Neural cell (in vitro differentiated cells): ENCODE data around the gene CKB. TPM values are rescaled to one million over a fixed set of nuclear protein-coding genes. Genes with fewer than 3 reads are reported as not detected.

Source experiments
- H2AFZ ChIP-seq: fragments of 200-600, 300-800 bp; sonication (generic), shearing (Covaris generic); 2 replicates; pipeline ENCODE4 v1.6.0; 2014; ENCODE audit warnings: low read depth, mild to moderate bottlenecking, antibody characterized with exemption, low read length, moderate library complexity
- H3F3A ChIP-seq: fragments of 200-600 bp; shearing (Covaris generic); 2 replicates; pipeline ENCODE4 v1.6.1; 2016; ENCODE audit warnings: mild to moderate bottlenecking, moderate library complexity, mixed read lengths, antibody characterized with exemption, low read length; ENCODE audit not compliant: insufficient read depth, poor library complexity, severe bottlenecking
- H3K27ac ChIP-seq: fragments of 200-600, 300-800 bp; sonication (generic), shearing (Covaris generic); 2 replicates; pipeline ENCODE4 v1.5.1; 2014; ENCODE audit warnings: mild to moderate bottlenecking, low read length, moderate library complexity
- H3K27me3 ChIP-seq: fragments of 300-800, 200-600 bp; sonication (generic), shearing (Covaris generic); 2 replicates; pipeline ENCODE4 v1.6.0; 2014; ENCODE audit warnings: mild to moderate bottlenecking, low read depth, low read length, moderate library complexity; ENCODE audit not compliant: insufficient read depth
- H3K36me3 ChIP-seq: fragments of 300-800, 200-600 bp; sonication (generic), shearing (Covaris generic); 2 replicates; pipeline ENCODE4 v1.5.1; 2014; ENCODE audit warnings: mild to moderate bottlenecking, antibody characterized with exemption, low read length, moderate library complexity; ENCODE audit not compliant: insufficient read depth
- H3K4me2 ChIP-seq: fragments of 300-800, 200-600 bp; sonication (generic), shearing (Covaris generic); 2 replicates; pipeline ENCODE4 v1.6.0; 2014; ENCODE audit warnings: mild to moderate bottlenecking, low read length
- H3K4me3 ChIP-seq: fragments of 300-800, 200-600 bp; sonication (generic), shearing (Covaris generic); 2 replicates; pipeline ENCODE4 v1.5.1; 2014; ENCODE audit warnings: mild to moderate bottlenecking, low read length, moderate library complexity
- H3K79me2 ChIP-seq: fragments of 200-600 bp; shearing (Covaris generic); replicated peaks from 2 replicates; pipeline ENCODE4 v1.6.0; 2014; ENCODE audit warnings: mild to moderate bottlenecking, low read length, moderate library complexity; ENCODE audit not compliant: insufficient read depth
- H3K9ac ChIP-seq: fragments of 300-800, 200-600 bp; sonication (generic), shearing (Covaris generic); 2 replicates; pipeline ENCODE4 v1.6.1; 2016; ENCODE audit warnings: mild to moderate bottlenecking, low read length, mixed read lengths
- H3K9me2 ChIP-seq: fragments of 200-600 bp; shearing (Covaris generic); 2 replicates; pipeline ENCODE4 v1.6.1; 2016; ENCODE audit warnings: mild to moderate bottlenecking, low read length, mixed read lengths; ENCODE audit not compliant: insufficient read depth
- H3K9me3 ChIP-seq: fragments of 200-600, 300-800 bp; sonication (generic), shearing (Covaris generic); 2 replicates; pipeline ENCODE4 v1.6.1; 2016; ENCODE audit warnings: mild to moderate bottlenecking, mixed run types, low read length, moderate library complexity, mixed read lengths
- H4K20me1 ChIP-seq: fragments of 200-600 bp; shearing (Covaris generic); 2 replicates; pipeline ENCODE4 v1.6.1; 2016; ENCODE audit warnings: mild to moderate bottlenecking, mixed run types; ENCODE audit not compliant: insufficient read depth
- CTCF ChIP-seq: fragments of 450-650 bp; IDR thresholded peaks from 2 replicates; pipeline ENCODE4 v1.5.1; 2014; ENCODE audit warnings: antibody characterized with exemption, mild to moderate bottlenecking, moderate library complexity; ENCODE audit not compliant: poor library complexity, severe bottlenecking
- EP300 ChIP-seq: fragments of 450-650 bp; conservative IDR thresholded peaks from 2 replicates; pipeline ENCODE4 v1.6.1; 2014; ENCODE audit warnings: antibody characterized with exemption, mild to moderate bottlenecking, moderate library complexity; ENCODE audit not compliant: poor library complexity, severe bottlenecking
- EZH2 ChIP-seq: fragments of 200-600, 300-800 bp; shearing (Covaris generic), sonication (generic); IDR thresholded peaks from 2 replicates; pipeline ENCODE4 v1.6.1; 2014; ENCODE audit warnings: antibody characterized with exemption, low read length, borderline replicate concordance, mild to moderate bottlenecking; ENCODE audit not compliant: insufficient read depth, poor library complexity, severe bottlenecking
- MXI1 ChIP-seq: fragments of 450-650 bp; conservative IDR thresholded peaks from 2 replicates; pipeline ENCODE4 v1.6.1; 2014; ENCODE audit warnings: antibody characterized with exemption, mild to moderate bottlenecking; ENCODE audit not compliant: poor library complexity, severe bottlenecking
- POLR2AphosphoS5 ChIP-seq: IDR thresholded peaks from 2 replicates; pipeline ENCODE4 v1.6.1; 2012
- RAD21 ChIP-seq: fragments of 450-650 bp; conservative IDR thresholded peaks from 2 replicates; pipeline ENCODE4 v1.6.1; 2014; ENCODE audit warnings: antibody characterized with exemption, mild to moderate bottlenecking, moderate library complexity
- REST ChIP-seq: IDR thresholded peaks from 2 replicates; pipeline ENCODE4 v1.6.1; 2012; ENCODE audit warnings: borderline replicate concordance
- SMC3 ChIP-seq: fragments of 450-650 bp; conservative IDR thresholded peaks from 2 replicates; pipeline ENCODE4 v1.6.1; 2014; ENCODE audit warnings: antibody characterized with exemption, mild to moderate bottlenecking, moderate library complexity; ENCODE audit not compliant: poor library complexity
- TAF1 ChIP-seq: IDR thresholded peaks from 2 replicates; pipeline ENCODE4 v1.6.1; 2012; ENCODE audit warnings: low read depth
- polyA plus RNA-seq: library from polyadenylated mRNA; depleted of rRNA; stranded (reverse); fragments of >200 nt; gene quantifications from 2 replicates; pipeline ENCODE4 v1.2.3, GENCODE V29; 2014

CKB gene
- polyA plus RNA-seq, 1 donor from 2014 or later = 918 TPM

- H3K27me3 ChIP-seq = no peaks in the 10 kb centered on the region
- H3K9me3 ChIP-seq = no peaks in the 10 kb centered on the region
- H3K4me3 ChIP-seq = no peak overlapping the region
- H4K20me1 ChIP-seq = no peaks in the 10 kb centered on the region
- TF ChIP-seq RAD21 = no peak
- TF ChIP-seq TAF1 = no peak
- no peak for TF ChIP-seq CTCF
- no peak for TF ChIP-seq EZH2
- TF ChIP-seq REST = no peak
- no peak for TF ChIP-seq POLR2AphosphoS5
- no peak for TF ChIP-seq MXI1
- no peaks in the 10 kb centered on the region for H3F3A ChIP-seq
- peaks cover 7% of the 10 kb centered on the region for H3K36me3 ChIP-seq
- no peak overlapping the region for H3K9ac ChIP-seq
- no peak overlapping the region for H2AFZ ChIP-seq
- H3K9me2 ChIP-seq = no peaks in the 10 kb centered on the region
- no peak overlapping the region for H3K27ac ChIP-seq
- no peak overlapping the region for H3K4me2 ChIP-seq
- H3K79me2 ChIP-seq = no peaks in the 10 kb centered on the region
Measured at GRCh38 chr14:103480595-103480994, 42.0 kb downstream of the CKB start.

- H4K20me1 ChIP-seq = no peaks in the 10 kb centered on the region
- no peak overlapping the region for H3K9ac ChIP-seq
- no peak overlapping the region for H2AFZ ChIP-seq
- H3K27ac ChIP-seq = no peak overlapping the region
- H3K9me2 ChIP-seq = no peaks in the 10 kb centered on the region
- H3K4me2 ChIP-seq = no peak overlapping the region
- H3F3A ChIP-seq = no peaks in the 10 kb centered on the region
- no peaks in the 10 kb centered on the region for H3K27me3 ChIP-seq
- no peak for TF ChIP-seq SMC3
- no peaks in the 10 kb centered on the region for H3K9me3 ChIP-seq
- H3K4me3 ChIP-seq = no peak overlapping the region
- peaks cover 7% of the 10 kb centered on the region for H3K36me3 ChIP-seq
- H3K79me2 ChIP-seq = no peaks in the 10 kb centered on the region
Measured at GRCh38 chr14:103476631-103477030, 46.0 kb downstream of the CKB start.

GRCh38 chr14:103476065-103476464 is 46.6 kb downstream of the CKB start:
- Histone ChIP-seq H2AFZ (no peak overlapping the region), H4K20me1 (no peaks in the 10 kb centered on the region), H3K79me2 (no peaks in the 10 kb centered on the region), H3K9me2 (no peaks in the 10 kb centered on the region), H3K4me2 (no peak overlapping the region), H3K9me3 (no peaks in the 10 kb centered on the region), H3K27me3 (no peaks in the 10 kb centered on the region), H3K36me3 (peaks cover 7% of the 10 kb centered on the region), H3K4me3 (no peak overlapping the region), H3F3A (no peaks in the 10 kb centered on the region), H3K27ac (no peak overlapping the region), H3K9ac (no peak overlapping the region)
- TF ChIP-seq EZH2 (no peak), SMC3 (no peak), POLR2AphosphoS5 (no peak), RAD21 (no peak), TAF1 (no peak), REST (no peak), EP300 (no peak), MXI1 (no peak), CTCF (no peak)
